Jurkat, Clone E6-1 (cell line): ENCODE results near the gene PAQR4.

Experiments
- DNase-seq: peaks from one replicate; pipeline ENCODE4 v3.0.0-alpha.2; 2011; ENCODE audit warnings: low read depth, low spot score
- H3K4me3 ChIP-seq: 2 replicates; pipeline ENCODE4 v1.5.1; 2011; ENCODE audit warnings: mild to moderate bottlenecking, low read length, control low read depth, moderate library complexity

PAQR4 gene

GRCh38 chr16:3014971-3015370 is 45.8 kb downstream of the PAQR4 start:
- DNase-seq = no peak
- no peak overlapping the region for H3K4me3 ChIP-seq

- no peak overlapping the region for H3K4me3 ChIP-seq
- no peak for DNase-seq
Observed at GRCh38 chr16:3015865-3016521, 46.8 kb downstream of the PAQR4 start.

- no peak overlapping the region for H3K4me3 ChIP-seq
- DNase-seq = no peak
Observed at GRCh38 chr16:3017344-3017743, 48.2 kb downstream of the PAQR4 start.

GRCh38 chr16:3017794-3018506 is 48.8 kb downstream of the PAQR4 start, which contains the start of gene CLDN6:
Gene CLDN6, minus strand, starts transcription at chr16:3018183. Its CDS starts 2,162 bp downstream, at chr16:3016021.
- H3K4me3 ChIP-seq = no peak within 1 kb of the TSS
- DNase-seq = no peak

GRCh38 chr16:3019594-3020246 is 50.6 kb downstream of the PAQR4 start:
- peak overlapping the region; percentile 63 for H3K4me3 ChIP-seq
- no peak for DNase-seq

- peak; percentile 35 for DNase-seq
- H3K4me3 ChIP-seq = peak within 1 kb of the TSS; percentile 63
Observed at GRCh38 chr16:3020247-3020603, 51.1 kb downstream of the PAQR4 start, which contains the start of gene TNFRSF12A. Gene TNFRSF12A, plus strand, starts transcription at chr16:3020368. Its CDS starts 30 bp downstream, at chr16:3020398.

- no peak for DNase-seq
- peak overlapping the region; percentile 63 for H3K4me3 ChIP-seq
Observed at GRCh38 chr16:3020604-3021448, 51.7 kb downstream of the PAQR4 start.

- no peak for DNase-seq
- H3K4me3 ChIP-seq = no peak overlapping the region
Observed at GRCh38 chr16:3021449-3022207, 52.5 kb downstream of the PAQR4 start.

GRCh38 chr16:3022208-3022683 is 53.1 kb downstream of the PAQR4 start:
- DNase-seq = no peak
- H3K4me3 ChIP-seq = no peak overlapping the region

GRCh38 chr16:3022684-3023414 is 53.7 kb downstream of the PAQR4 start:
- peak overlapping the region; percentile 72 for H3K4me3 ChIP-seq
- no peak for DNase-seq
